AG04449 (cell line): Measurements from ENCODE around the gene MTRF1.
"Not testable (repeated sequence)": the region's sequence is repeated elsewhere in the genome, so short reads cannot be mapped to it uniquely, and the experiment has no call there.

Source experiments
- CTCF ChIA-PET: fragments of 350-600 bp; formaldehyde crosslinking; extraction: SDS; loops from one replicate; lab custom pipeline; 2021; ENCODE audit warnings: antibody characterized with exemption; lab: Yijun Ruan, JAX
- POLR2A ChIA-PET: fragments of 400-600, 350-600 bp; formaldehyde crosslinking; extraction: SDS; loops from one replicate; lab custom pipeline; 2020; ENCODE audit warnings: antibody characterized with exemption, inconsistent platforms; lab: Yijun Ruan, JAX
- DNase-seq: peaks from one replicate; pipeline ENCODE4 v3.0.0-alpha.2; 2010; ENCODE audit warnings: low read depth, low spot score
- H3K4me3 ChIP-seq: 2 replicates; pipeline ENCODE4 v1.5.1; 2011; ENCODE audit warnings: low read depth, mild to moderate bottlenecking, control low read depth, low read length
- CTCF ChIP-seq: IDR thresholded peaks from one replicate; pipeline ENCODE4 v1.5.1; 2011; ENCODE audit warnings: mild to moderate bottlenecking, moderate library complexity, low read length, control low read depth, inconsistent platforms; ENCODE audit not compliant: insufficient read depth; ENCODE audit errors: missing control alignments

Gene MTRF1

GRCh38 chr13:41286370-41286769 lies 23.0 kb upstream of the MTRF1 start:
- no peak overlapping the region for H3K4me3 ChIP-seq
- TF ChIP-seq CTCF: no peak
- POLR2A ChIA-PET: no interaction called here
- no peak for DNase-seq
- CTCF ChIA-PET: no interaction called here

GRCh38 chr13:41284512-41285288 lies 21.3 kb upstream of the MTRF1 start:
- no peak overlapping the region for H3K4me3 ChIP-seq
- ChIA-PET POLR2A (interaction anchor here (0.7 kb wide), 1 partner anchor 11 kb away, joined by 3 read pairs; no protein-coding TSS in a partner anchor), CTCF (no interaction called here)
- peak; percentile 52 for DNase-seq
- TF ChIP-seq CTCF: no peak

- POLR2A ChIA-PET: no interaction called here
- no peak overlapping the region for H3K4me3 ChIP-seq
- CTCF ChIA-PET: no interaction called here
- no peak for TF ChIP-seq CTCF
- no peak for DNase-seq
These were observed 18.8 kb upstream of the MTRF1 start for GRCh38 chr13:41282129-41282571.

DNA sequence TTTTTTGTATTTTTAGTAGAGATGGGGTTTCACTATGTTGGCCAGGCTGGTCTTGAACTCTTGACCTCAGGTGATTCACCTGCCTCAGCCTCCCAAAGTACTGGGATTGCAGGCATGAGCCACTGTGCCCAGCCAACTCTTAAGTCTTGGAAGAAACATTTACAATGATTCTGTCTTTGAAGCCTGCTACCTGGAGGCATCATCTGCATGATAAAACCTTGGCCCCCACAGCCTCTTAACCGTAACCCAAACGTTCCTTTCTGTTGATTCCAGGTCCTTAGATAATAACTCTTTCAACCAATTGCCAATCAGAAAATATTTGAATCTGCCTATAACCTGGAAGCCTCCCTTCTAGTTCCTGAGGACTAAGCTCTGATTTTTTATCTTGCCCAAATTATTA lies 15.8 kb upstream of the MTRF1 start:
- POLR2A ChIA-PET, CTCF ChIA-PET: not testable (repeated sequence)

DNA sequence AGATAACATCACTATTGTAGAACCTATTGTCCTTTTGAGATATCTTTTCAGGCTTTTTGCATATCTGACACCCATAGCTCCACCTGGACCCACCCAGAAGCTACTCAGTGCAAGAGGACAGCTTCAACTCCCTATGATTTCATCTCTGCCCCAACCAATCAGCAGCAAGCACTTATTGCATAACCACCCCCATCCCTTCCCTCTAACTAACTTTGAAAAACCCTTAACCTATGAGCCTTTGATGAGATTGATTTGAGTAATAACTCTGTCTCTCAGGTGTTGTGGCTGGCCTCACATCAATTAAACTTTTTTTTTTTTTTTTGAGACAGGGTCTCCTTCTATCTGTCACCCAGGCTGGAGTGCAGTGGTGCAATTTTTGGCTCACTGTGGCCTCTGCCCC lies 13.4 kb upstream of the MTRF1 start:
- CTCF ChIA-PET: no interaction called here
- DNase-seq: no peak
- TF ChIP-seq CTCF: no peak
- H3K4me3 ChIP-seq: no peak overlapping the region
- POLR2A ChIA-PET: no interaction called here

More for the DNA sequence above, 15.8 kb upstream of the MTRF1 start:
- H3K4me3 ChIP-seq, DNase-seq: not testable (repeated sequence)

DNA sequence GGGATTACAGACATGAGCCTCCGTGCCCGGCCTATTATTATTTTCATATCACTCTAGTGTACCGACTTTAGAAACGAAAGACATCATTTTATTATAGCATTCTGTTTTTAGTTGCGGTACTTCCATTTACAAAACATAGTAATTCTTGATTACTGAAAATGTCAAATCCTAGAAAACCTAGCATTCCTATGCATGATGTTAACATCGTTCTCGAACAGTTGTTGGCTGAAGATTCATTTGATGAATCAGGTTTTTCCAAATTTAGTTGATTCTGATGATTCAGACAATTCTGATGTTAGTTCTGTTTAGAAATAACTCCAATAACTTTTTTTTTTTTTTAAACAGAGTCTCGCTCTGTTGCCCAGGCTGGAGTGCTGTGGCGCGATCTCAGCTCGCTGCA lies 11.5 kb upstream of the MTRF1 start:
- POLR2A ChIA-PET: no interaction called here
- no peak for DNase-seq
- CTCF ChIA-PET: no interaction called here
- no peak for TF ChIP-seq CTCF
- no peak overlapping the region for H3K4me3 ChIP-seq
